HuH-7 (cell line): Measurements from ENCODE around the gene CFAP92.
"Not testable (repeated sequence)": the region's sequence is repeated elsewhere in the genome, so short reads cannot be mapped to it uniquely, and the experiment has no call there.

ENCODE experiments used
- DNase-seq: peaks from one replicate; pipeline ENCODE4 v3.0.0; 2011; ENCODE audit warnings: low spot score

The CFAP92 gene

DNA sequence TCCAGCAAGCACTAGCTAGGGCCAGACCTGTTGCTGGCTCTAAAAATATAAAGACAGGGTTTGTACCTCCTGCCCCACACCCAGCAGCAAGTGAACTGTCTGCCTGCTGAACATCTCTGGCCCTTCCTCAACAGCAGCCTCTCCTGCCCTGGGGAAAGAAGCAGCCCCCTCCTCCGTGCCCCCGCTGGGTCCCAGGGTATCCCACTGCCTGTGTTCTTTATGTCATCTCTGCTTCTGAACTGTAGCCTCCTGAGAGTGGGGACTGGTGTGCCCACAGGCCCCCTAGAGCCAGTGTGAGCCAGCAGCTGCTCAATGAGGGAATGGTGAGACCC lies 60.0 kb downstream of the CFAP92 start:
- no peak for DNase-seq

DNA sequence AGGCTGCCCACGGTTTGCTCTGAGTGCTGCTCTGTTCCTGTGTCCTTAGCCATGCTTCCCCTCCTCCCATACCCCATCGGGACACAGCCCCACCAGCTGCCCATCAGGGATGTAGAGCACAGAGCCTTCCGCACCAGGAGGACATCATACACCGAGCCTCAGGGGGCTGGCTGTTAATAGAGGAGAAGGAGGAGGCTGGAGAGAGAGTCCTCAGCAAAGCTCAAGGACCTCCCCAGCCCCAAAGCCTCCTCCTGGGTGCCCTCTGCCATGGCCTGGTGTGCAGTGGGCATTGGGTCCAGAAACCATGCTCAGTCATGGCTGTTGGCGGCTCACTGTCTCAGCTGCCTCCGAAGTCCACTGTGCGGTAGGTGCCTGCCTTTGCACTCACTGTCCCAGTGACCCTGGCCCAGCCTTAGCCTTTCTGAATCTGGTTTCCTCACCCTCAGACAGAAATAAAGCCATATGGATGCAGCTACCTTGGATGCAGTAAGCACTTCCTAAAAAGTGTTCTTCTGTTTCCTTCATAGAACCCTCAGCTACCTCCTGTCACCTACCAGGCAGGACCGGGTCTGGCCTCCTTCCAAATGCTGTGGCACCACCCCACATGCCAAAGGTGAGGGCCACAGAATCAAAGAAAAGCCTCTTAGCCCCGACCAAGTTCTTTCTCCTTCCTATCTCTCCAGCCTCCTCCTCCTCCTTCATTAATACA lies 60.5 kb downstream of the CFAP92 start:
- no peak for DNase-seq

DNA sequence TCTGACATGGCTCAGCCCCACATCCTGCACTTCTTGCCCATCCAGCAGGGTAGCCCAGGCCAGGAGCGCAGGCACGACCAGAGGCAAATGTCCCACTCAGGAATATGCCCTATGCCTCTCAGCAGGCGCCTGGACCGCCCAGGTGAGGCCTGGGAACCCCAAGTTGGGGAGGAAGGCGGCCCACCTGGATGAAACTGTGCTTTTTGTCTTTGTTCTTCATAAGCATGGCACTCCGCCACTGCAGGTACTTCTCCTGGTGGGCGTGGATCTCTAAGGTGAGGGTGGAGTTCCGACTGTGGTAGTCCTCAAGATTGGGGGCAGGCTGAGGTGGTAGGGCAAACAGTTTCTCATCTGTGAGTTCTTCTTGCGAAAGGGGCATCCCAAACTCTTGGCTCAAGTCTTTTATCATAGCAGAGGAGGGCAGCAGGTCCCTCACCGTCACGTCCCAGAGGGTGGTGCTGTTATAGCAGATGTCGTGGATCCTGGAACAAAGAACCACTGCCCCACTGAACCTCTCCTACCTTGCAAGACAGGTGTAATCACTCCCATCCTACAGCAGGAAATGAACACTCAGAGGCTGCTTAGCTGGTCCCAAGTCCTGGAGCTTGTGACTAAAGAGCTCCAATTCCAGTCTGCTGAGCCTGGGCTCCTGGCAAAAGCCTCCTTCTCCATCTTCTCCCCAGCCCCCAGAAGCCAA lies 61.2 kb downstream of the CFAP92 start:
- no peak for DNase-seq

DNA sequence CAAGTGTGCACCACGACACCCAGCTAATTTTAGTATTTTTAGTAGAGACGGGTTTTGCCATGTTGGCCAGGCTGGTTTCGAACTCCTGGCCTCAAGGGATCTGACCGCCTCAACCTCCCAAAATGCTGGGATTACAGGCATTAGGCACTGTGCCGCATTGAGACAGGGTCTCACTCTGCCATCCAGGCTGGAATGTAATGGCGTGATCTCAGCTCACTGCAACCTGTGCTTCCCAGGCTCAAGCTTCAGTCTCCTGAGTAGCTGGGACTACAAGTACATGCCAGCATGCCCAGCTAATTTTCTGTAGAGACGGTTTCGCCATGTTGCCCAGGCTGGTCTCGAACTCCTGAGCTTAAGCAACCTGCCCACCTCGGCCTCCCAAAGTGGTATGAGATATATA lies 62.8 kb downstream of the CFAP92 start:
- DNase-seq: no peak

DNA sequence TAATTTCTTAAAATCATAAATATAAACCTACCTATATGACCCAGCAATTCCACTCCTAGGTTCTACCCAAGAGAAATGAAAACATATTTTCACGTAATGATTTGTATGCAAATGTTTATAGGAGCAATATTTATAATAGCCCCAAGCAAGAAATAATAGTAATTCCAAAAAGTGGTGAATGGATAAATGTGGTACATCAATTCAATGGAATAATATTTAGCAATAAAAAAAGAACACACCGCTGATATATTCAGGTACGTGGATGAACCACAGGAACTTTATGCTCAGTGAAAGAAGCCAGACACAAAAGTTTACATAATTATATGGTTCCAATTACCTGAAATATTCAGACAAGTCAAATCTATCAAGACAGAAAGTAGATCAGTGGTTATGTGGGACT lies 64.5 kb downstream of the CFAP92 start:
- DNase-seq: no peak

DNA sequence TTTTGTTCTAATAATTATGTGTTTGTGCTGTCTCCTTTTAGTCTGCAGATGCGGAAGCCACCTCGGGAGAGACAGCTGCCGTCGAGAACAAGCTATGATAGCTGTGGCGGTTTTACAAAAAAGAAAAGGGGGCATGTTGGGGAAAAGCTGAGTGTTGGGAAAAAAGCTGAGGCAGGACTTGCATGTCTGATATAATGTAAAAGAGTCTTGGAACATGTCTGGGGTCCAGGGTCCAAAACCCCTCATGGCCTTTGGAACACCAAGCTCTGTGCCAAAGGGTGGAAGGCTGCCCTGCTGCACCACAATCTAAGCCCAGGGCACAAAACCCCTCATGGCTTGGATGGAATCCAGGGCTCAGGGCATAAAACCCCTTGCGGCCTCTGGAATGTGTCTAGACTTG lies 69.9 kb downstream of the CFAP92 start:
- not testable (repeated sequence) for DNase-seq

DNA sequence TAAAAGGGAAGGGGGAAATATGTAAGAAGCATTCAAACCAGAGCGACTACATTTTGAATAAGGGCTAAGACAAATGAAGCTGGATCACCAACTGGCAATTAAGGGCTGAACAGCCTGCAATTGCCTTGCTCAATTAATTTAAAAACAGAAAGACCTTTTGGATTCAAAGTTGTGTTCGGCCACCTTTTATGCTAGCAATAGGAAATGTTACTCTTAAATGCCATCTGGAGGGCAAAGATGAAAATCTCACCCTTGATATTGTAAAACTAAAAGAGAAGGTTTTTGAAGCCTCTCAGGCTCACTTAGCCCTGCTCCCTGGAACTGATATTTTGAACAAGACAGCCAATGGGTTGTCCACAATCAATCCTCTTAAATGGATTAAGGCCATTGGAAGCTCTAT lies 70.3 kb downstream of the CFAP92 start:
- no peak for DNase-seq

DNA sequence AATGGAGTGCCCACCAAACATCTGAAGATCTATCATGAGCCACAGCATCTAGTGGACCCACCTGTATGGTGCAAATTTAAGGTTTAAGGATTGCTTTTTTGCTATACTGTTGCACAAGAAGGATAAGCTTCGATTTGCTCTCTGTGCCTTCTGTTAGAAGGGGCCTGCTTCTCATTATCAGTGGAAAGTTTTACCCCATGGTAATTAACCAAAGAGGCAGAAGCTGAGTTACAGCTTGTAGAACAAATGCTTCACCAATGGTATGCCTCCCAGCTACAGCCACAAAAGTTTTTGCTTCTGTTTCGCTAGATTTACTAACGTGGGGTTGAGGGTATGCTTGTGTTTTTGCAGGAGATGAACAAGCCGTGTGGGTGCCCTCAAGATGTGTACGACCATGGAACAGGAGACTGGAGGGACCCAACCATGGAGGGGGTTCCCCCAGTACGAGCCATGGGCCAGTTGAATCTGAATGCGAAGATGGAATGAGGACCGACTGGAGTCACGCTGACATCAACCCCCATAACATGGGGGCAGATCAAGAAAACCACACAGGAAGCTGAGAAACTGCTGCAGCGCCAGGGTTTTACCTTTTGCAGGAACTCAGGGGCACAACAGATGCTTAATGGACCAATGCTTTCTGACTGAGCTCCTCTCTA lies 70.9 kb downstream of the CFAP92 start:
- no peak for DNase-seq

DNA sequence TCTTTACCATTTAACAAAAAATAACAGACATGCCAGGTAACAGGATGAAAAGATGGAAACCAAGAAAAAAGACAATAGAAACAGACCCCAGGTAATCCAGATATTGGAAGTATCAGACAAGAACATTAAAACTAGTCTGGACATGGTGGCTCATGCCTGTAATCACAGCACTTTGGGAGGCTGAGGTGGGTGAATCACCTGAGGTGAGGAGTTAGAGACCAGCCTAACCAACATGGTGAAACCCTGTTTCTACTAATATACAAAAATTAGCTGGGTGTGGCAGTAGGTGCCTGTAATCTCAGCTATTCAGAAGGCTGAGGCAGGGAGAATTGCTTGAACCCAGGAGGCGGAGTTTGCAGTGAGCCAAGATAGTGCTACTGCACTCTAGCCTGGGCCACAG lies 73.9 kb downstream of the CFAP92 start:
- no peak for DNase-seq

DNA sequence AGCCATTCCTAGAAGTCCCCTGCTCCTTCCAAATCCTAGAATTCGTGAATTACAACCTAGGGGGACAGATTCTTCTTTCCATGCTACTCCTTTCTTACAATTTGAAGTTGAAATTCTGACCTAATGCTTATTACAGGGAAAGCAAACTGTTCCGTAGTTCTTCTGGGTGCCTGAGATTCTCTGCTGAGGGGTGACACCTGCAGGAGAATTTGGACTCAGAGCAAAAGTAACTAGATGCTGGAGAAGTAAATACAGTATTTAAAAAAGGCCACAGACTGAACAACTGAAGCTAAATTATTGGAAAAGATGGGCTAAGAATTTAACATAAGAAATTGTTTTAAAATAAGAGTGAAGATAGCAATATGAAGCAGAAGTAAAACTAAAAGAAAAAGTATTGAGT lies 76.6 kb downstream of the CFAP92 start:
- no peak for DNase-seq

DNA sequence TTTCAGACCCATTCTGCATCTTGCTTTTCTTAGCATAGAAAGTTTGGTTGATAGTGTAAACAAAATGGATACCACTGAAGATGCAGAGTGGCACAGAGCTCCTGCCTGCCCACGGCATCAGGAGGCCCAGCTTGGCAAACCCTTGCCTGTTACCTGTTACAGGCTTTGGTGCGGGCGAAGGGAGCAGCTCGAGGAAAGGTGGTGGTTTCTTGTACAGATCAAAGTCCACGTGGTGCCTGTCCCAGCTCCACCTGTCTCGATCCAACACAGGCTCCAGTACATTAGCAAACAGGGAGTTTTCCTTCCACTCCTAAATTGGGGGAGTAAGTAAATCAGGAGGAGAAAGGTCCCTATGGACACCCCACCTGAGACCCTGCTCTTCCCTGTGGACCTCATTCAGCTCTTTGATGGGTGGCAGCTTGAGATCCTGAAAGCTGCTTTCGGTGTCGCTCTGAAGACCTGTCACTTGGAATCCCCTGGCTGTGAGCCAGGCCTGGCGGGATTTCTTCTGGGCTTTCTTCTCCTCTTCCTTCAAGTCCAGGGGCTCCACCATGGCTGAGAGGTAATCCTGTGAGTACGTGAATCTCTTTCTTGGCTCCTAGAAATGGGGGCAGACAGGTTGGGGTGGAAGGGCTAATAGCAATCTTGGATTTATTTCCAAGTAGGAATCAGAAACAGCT lies 78.8 kb downstream of the CFAP92 start:
- no peak for DNase-seq

DNA sequence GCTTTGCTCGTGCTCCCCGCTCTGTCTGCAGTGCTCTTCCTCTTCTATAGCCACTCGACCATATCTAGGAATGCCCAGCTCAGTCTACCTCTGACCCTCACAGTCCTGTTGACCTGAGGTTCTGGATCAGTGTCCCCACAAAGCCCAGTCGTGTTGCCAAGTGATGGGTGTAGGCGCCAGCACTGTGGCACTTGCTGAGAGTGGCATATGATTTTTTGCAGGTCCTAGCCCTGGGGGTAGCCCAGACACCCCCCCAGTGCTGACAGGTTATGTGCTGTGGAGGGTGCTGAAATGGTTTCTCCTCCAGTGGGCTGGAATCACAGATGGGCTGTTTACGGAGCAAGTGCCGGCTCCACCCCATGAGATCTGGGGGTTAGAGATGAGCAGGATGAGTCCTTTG lies 82.0 kb downstream of the CFAP92 start:
- DNase-seq: no peak

DNA sequence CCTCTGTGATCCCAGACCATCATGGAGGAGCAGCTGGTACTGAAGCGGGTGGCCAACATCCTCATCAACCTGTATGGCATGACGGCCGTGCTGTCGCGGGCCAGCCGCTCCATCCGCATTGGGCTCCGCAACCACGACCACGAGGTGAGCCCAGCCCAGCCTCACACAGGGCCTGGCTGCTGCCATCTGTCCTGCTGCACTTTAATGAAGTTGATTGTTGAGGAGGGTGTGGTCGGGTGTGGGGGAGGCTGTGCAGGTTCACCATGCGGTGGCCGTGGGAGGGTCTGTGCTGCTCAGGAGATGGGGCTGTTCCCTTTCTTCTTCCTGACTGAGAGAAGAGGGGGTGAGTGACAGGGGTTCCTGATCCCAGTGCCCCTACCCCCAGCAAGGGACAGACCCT lies 83.9 kb downstream of the CFAP92 start:
- DNase-seq: no peak

DNA sequence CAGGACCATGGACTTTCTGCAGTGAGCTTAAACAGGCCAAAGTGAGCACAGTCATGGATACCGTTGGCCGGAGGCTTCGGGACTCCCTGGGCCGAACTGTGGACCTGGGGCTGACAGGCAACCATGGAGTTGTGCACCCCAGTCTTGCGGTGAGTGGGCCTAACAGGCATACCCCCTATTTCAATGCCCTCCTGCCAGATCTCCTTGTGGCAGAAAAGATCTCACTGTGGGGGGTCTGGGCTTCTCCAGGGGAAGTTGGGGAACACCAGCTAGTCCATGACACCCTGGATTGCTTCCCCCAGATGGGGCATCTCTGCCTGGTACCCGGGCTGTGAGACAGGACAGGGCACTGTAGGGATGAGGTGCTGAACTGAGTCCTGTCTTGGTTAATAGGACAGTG lies 84.9 kb downstream of the CFAP92 start:
- no peak for DNase-seq

DNA sequence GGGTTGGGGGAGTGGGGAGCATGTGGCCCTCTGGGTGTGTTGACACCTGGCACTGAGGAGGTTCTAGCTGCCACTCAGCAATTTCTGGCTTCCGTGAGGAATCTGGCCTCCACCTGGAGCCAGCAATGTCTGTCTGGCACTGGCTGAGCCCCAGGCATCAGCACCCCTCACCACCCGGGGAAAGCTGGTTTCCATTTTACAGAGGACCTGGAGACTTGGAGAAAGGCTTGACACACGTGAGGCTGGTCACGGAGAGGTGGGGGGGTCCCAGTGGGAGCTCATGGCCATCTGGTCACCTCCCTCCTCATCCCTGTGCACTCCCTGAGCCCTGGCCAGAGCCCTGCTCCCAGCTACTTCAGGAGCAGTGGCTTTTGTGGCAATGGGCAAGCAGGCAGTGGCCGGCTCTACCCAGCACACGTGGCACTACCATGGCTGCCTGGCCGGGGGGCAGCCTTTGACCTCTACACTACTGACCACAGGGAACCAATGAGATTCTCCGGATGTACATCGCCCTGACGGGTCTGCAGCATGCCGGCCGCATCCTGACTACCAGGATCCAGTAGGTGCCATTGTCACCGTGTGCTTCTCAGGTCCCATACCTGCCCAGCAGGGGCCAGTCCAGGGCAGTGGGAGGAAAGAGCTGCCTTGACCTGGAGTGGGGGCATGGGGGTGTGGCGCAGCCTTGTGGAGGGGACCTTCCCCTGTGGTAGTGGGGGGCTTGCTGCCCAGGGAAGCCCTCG lies 86.0 kb downstream of the CFAP92 start:
- DNase-seq: no peak

DNA sequence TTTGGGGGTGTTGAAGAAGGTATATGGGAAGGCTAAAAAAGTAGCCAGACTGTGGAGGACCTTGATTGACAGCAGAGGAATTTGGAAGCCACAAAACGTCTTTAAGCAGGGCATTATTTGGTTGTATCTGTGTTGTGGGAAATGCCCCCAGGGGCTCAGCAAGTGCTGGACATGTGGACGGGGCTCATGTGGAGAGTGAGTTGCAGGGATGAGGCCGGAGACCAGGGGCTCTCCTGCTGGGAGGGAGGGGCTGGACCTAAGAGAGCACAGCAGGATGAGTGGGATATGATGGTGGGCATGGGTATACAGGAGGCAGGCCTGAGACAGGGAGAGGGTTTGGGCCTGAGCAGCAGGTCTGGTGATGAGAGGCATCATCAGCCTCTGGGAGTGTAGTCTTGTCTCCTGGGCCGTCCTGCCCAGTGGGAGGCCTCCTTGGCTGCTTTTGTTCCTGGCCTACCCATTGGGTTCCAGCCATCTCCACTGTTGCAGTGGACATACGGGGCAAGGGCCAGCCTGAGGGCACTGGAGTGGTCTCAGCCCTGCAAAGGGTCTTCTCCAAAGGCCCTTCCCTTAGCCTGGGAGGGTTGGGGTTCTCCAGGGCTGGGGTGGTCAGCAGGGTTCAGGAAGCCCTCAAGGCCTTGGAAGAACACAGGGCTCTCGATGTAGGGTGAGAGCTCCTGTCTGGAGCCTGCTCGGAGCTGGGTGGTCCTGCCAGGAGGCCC lies 86.9 kb downstream of the CFAP92 start:
- DNase-seq: no peak

DNA sequence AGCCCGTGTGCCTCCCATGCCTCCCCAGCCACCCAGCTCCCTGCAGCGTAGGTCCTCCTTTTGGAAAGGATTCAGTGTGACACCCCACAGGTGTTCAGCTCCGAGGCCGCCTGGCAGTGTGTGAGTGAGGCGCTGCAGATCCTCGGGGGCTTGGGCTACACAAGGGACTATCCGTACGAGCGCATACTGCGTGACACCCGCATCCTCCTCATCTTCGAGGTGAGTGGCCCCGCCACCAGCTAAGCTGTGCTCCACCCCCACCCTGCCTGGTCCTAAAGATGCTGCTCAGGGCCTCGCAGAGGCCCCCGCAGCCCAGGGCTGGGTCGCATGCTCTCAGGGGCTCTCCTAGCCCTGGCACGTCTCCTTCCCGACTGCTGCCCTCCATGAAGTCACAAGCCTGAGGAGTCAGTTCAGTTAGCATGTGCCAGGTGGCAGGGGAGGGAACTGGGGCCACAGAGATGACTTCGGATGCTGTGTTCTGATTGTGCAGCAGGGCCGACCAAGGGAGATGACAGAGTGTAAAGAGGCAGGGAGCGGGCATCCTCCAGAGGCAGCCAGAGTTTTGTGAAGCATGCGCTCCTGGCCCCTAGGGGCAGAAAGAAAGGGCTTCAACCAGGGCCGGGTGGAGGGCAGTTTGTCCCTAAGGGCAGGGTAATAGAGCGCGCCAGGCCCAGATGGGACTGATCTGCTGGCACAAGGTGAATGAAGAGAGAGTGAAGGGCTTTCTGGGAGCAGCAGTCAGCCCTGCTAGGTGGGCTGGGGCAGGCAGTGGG lies 87.7 kb downstream of the CFAP92 start:
- DNase-seq: no peak

DNA sequence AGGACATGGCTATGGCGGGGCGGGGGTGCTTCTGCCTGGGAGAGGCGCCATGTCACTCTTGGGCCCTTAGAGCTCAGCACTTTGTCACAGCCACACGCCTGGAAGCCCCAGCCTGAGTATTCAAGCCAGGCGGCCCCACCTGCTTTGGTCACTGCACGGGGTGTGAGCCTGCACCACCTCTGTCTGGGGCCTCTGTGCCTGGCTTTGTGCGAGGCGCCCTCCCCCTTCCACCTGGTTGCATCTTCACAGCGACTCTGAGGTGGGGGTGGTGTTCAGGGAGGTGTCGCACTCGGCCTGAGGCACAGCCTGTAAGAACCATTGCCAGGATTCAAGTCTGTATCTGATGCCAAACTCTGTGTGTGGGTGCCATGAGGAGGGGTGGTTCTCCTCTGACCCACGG lies 90.4 kb downstream of the CFAP92 start:
- no peak for DNase-seq

DNA sequence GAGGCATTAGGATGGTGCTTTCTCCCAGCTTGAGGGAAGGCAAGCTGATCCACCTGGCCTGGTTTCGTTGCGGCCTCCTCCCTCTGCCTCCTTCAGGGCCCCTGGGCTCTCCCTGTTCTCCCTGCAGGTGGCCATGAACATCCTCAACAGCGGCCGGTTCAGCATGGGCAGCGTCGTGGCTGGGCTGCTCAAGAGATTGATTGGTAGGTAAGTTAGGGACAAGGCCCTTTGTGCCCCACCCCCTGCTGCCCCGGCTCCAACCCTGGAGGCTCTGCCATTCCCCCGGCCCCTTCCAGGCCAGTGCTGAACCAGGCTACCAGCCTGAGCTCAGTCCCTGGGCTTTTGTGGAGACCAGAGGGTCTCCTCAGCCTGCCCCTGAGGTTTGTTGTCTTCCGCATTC lies 91.5 kb downstream of the CFAP92 start:
- no peak for DNase-seq

DNA sequence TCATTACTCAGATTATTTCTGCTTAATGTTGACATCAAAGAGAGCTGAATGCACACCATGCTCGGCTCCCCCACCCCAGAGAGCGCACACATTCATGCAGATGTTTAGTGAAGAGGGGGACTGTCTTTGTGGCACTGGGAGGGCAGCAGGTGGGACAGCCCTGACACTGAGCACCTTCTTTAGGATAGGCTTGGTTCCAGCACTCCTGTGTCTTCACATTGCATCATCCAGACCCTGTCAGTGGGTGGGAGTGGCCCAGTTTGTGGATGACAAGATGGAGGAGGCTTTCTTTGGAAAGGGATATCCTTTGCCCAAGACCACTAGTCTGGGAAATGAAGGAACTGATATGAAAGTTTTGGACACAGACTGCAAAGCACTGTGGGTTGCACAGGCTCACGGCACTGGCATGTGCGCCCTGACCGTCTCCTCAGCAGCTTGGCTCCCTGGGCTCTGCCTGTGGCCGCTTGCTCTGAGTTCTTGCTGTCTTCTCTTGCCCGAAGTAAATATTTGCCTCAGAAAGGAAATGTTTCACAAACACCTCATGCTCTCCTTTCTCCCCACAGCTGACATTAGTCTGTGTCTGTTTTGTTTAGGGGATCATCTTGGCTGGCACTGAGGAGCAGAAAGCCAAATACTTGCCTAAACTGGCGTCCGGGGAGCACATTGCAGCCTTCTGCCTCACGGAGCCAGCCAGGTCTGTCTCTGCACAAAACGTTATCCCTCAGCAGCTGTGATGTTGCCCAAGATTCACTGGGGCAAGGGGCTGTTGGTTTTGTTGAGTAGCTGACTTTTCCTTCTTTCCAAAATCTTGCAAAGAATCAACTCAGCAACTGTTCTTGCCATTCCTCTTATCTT lies 97.8 kb downstream of the CFAP92 start:
- DNase-seq: no peak
